ENCODE data around the gene NOXA1. TPM values are rescaled to one million over a fixed set of nuclear protein-coding genes. Genes with fewer than 3 reads are reported as not detected.

NOXA1 gene
- total and polyA plus RNA-seq, 9 of the 15 experiments (the other 6 are each of a cell fraction or from before 2014, with no cell fraction given), result 0.07 to 1.2 (median 0.20) TPM; not detected in 4

DNA sequence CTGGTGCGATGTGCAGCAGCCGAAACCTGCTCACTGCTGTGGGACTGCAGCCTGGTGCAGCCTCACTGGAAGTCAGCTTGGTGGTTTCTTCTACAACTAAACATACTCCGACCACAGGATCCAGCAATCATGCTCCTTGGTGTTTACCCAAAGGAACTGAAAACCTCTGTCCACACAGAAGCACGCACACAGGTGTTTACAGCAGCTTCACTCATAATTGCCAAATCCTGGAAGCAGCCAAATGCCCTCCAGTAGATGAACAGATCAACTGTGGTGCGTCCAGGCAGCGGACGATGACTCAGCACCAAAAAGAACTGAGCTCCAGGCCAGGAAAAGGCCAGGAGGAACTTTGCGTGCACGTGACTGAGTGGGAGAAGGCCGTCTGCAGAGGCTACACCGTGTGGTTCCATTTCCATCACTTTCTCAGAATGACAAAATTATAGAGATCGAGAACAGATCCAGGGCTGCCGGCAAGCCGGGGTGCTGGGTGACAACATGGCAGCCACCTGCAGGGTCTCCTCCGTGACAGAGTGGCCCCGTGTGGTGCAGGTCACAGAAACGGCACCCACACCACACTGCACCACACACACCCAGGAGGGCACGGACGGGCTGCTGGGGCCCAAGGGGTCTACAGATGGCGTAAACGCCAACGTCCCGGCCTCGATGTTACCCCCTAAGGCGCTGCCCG, 59.0 kb downstream of the NOXA1 start (continued):
- TF ChIP-seq, protein P1, sequence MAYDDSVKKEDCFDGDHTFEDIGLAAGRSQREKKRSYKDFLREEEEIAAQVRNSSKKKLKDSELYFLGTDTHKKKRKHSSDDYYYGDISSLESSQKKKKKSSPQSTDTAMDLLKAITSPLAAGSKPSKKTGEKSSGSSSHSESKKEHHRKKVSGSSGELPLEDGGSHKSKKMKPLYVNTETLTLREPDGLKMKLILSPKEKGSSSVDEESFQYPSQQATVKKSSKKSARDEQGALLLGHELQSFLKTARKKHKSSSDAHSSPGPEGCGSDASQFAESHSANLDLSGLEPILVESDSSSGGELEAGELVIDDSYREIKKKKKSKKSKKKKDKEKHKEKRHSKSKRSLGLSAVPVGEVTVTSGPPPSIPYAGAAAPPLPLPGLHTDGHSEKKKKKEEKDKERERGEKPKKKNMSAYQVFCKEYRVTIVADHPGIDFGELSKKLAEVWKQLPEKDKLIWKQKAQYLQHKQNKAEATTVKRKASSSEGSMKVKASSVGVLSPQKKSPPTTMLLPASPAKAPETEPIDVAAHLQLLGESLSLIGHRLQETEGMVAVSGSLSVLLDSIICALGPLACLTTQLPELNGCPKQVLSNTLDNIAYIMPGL (CRISPR knock-in tag; IDR thresholded peaks at IDR 0.05), result no peak
- TF ChIP-seq HMG20A (CRISPR knock-in tag; conservative IDR thresholded peaks at IDR 0.05) (no peak), NELFE (IDR thresholded peaks at IDR 0.05; ENCODE audit: insufficient read depth, insufficient read length) (no peak), SIX5 (IDR thresholded peaks at IDR 0.05; ENCODE audit: borderline replicate concordance in 1 of 2, insufficient read depth in 1 of 2, low read depth in 1 of 2, low read length in 2 of 2) (no peak), ZNF830 (CRISPR knock-in tag; IDR thresholded peaks at IDR 0.05) (no peak), ZNF140 (CRISPR knock-in tag; IDR thresholded peaks at IDR 0.05) (no peak), MAFF (IDR thresholded peaks at IDR 0.05; ENCODE audit: low read length) (peak; percentile 97), SMARCC2 (IDR thresholded peaks at IDR 0.05; ENCODE audit: low read depth) (0 out of 2 replicates have a peak, but pooled peaks have one; percentile 69), HDAC6 (IDR thresholded peaks at IDR 0.05; ENCODE audit: low read depth, low read length) (no peak), PRMT5 (CRISPR knock-in tag; IDR thresholded peaks at IDR 0.05) (no peak), TAF15 (IDR thresholded peaks at IDR 0.05; ENCODE audit: low read depth, low read length) (no peak), RAD51 (IDR thresholded peaks at IDR 0.05; ENCODE audit: borderline replicate concordance, low read depth) (peak; percentile 90), SETDB1 (IDR thresholded peaks at IDR 0.05; ENCODE audit: low read length) (peak; percentile 49), NUFIP1 (IDR thresholded peaks at IDR 0.05; ENCODE audit: partially characterized antibody) (no peak), ZFP1 (CRISPR knock-in tag; IDR thresholded peaks at IDR 0.05) (no peak), KDM2B (CRISPR knock-in tag; IDR thresholded peaks at IDR 0.05) (no peak), U2AF1 (optimal IDR thresholded peaks at IDR 0.05; ENCODE audit: low read depth, low read length) (no peak)
- TF ChIP-seq, protein P2, sequence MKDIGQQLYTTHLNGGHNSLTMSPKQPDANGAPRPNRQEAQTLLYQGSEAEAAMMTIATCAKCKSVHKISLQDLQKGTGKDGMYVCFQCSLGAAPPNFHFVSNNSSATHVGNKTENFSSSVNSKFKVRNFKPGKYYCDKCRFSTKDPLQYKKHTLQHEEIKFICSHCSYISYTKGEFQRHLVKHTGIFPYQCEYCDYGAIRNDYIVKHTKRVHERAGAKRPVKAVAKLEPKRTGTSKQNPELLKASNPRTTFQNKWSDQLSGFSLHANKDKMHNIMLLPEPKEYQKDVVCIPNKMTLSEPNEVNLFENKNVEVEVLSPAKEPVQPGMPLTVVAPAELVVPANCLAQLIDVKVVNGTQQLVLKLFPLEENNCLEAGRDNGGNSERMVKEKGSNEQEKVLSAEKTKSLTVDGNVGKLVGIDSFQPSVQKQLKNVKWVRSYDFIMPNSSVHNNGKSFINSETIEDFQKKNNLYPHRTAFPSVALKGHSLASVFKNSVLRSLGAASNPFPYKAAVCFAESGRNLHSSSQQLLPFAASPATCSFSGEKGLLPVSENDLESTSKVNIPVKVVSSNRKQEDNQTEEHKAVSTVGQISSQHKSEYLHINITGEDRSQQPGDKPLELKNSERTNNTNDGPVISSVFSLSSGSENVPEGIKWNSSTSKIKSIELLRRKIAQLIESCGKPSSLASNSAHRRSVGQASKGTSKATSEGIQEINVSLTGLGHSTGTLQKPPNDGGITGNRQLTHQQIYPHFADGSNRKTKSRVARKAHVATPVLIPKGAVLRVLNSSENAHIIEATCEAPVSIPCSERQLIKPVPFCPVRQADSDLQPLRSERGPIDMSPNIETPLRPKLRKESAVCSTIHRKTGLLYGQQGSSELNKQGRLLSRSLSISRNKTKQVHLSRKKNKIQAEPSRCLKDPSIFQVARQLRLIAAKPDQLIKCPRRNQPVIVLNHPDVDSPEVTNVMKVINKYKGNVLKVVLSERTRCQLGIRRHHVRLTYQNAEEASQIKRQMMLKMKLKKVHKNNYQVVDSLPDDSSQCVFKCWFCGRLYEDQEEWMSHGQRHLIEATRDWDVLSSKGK (CRISPR knock-in tag; IDR thresholded peaks at IDR 0.05), result no peak
- TF ChIP-seq, protein P3, sequence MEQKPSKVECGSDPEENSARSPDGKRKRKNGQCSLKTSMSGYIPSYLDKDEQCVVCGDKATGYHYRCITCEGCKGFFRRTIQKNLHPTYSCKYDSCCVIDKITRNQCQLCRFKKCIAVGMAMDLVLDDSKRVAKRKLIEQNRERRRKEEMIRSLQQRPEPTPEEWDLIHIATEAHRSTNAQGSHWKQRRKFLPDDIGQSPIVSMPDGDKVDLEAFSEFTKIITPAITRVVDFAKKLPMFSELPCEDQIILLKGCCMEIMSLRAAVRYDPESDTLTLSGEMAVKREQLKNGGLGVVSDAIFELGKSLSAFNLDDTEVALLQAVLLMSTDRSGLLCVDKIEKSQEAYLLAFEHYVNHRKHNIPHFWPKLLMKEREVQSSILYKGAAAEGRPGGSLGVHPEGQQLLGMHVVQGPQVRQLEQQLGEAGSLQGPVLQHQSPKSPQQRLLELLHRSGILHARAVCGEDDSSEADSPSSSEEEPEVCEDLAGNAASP (IDR thresholded peaks at IDR 0.05), result no peak
- TF ChIP-seq, protein P4, sequence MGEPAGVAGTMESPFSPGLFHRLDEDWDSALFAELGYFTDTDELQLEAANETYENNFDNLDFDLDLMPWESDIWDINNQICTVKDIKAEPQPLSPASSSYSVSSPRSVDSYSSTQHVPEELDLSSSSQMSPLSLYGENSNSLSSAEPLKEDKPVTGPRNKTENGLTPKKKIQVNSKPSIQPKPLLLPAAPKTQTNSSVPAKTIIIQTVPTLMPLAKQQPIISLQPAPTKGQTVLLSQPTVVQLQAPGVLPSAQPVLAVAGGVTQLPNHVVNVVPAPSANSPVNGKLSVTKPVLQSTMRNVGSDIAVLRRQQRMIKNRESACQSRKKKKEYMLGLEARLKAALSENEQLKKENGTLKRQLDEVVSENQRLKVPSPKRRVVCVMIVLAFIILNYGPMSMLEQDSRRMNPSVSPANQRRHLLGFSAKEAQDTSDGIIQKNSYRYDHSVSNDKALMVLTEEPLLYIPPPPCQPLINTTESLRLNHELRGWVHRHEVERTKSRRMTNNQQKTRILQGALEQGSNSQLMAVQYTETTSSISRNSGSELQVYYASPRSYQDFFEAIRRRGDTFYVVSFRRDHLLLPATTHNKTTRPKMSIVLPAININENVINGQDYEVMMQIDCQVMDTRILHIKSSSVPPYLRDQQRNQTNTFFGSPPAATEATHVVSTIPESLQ (CRISPR knock-in tag; IDR thresholded peaks at IDR 0.05), result no peak
